GM12864 (cell line): ENCODE measurements around the gene CTSD.

ENCODE experiments used
- DNase-seq: peaks from one replicate; pipeline ENCODE4 v3.0.0-alpha.2; 2011; ENCODE audit warnings: low read depth
- H3K4me3 ChIP-seq: 2 replicates; pipeline ENCODE4 v1.5.1; 2011; ENCODE audit warnings: mild to moderate bottlenecking, low read depth, low read length, control low read depth
- TF ChIP-seq, protein P1 (sequence below): IDR thresholded peaks from 2 replicates; pipeline ENCODE4 v1.5.1; 2011; ENCODE audit warnings: low read depth, mild to moderate bottlenecking, moderate library complexity, low read length, control low read depth, inconsistent platforms; ENCODE audit errors: missing control alignments

CTSD gene

DNA sequence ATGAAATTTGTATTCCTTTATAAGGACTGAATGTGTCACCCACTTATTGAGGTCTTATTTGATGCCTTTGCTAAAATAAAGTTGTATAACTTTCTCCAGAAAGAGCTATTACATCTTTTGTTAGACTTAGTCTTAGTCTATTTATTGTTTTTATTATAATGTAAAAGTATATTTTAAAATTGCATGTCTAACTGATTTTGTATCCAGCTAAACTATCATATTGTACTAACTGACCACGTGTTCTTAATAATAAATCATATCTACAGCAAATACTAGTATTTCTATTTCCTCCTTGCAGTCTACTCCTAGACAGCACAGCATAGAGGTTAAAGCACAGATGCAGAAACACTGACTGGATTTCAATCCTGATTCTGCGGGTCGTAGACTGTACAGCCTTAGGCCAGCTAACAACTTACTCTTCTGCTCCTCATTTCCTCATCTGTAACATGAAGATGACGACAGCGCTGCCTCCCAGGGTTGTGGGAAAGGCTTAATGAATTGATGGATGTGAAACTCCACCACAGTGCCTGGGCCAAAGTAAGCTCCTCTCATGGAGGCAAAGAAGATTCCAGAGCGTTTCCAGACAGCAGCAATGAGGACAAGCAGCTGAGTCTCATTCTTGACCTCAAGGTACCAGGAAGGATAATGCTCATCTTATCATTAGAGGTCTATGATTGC is 26.5 kb downstream of the CTSD start:
- no peak for DNase-seq
- no peak overlapping the region for H3K4me3 ChIP-seq
- TF ChIP-seq, protein P1, sequence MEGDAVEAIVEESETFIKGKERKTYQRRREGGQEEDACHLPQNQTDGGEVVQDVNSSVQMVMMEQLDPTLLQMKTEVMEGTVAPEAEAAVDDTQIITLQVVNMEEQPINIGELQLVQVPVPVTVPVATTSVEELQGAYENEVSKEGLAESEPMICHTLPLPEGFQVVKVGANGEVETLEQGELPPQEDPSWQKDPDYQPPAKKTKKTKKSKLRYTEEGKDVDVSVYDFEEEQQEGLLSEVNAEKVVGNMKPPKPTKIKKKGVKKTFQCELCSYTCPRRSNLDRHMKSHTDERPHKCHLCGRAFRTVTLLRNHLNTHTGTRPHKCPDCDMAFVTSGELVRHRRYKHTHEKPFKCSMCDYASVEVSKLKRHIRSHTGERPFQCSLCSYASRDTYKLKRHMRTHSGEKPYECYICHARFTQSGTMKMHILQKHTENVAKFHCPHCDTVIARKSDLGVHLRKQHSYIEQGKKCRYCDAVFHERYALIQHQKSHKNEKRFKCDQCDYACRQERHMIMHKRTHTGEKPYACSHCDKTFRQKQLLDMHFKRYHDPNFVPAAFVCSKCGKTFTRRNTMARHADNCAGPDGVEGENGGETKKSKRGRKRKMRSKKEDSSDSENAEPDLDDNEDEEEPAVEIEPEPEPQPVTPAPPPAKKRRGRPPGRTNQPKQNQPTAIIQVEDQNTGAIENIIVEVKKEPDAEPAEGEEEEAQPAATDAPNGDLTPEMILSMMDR: no peak

DNA sequence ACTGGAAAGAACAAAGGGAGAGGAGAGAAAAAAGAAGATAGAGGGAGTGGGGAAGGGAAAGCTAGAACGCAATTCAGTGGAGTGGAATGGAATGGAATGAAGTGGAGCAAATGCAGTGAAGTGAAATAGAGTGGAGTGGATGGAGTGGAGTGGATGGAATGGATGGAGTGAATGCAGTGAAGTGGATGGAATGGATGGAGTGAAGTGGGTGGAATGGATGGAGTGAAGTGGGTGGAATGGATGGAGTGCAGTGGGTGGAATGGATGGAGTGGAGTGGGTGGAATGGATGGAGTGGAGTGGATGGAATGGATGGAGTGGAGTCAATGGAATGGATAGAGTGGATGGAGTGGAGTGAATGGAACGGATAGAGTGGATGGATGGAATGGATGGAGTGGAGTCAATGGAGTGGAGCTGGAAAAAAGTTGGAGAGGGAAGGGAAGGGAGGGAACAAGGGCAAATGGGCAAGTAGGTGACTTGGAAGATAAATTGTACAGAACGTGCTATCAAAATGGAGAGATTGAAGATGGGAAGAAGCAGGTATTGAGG is 27.2 kb downstream of the CTSD start:
- H3K4me3 ChIP-seq: no peak overlapping the region
- TF ChIP-seq, protein P1: no peak
- DNase-seq: no peak

DNA sequence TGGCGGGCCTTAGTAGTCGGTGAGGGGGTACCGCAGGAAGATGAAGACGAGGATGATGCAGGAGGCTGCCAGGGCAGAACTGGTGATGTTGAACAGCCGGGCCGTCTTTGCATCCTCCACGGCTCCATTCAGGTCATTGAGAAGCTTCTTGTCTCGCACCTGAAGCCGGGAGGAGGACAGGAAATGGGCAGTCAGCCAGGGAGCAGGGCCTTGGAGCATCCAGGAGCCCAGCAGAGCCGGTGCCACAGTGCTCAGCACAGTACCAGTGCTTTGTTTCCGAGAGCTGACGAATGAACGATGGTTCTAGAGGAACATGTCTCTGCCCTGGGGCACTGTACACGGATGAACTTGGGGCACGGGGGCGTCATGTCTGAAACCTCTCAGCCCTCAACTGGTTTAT is 28.5 kb downstream of the CTSD start:
- no peak for DNase-seq
- H3K4me3 ChIP-seq: no peak overlapping the region
- TF ChIP-seq, protein P1: no peak

DNA sequence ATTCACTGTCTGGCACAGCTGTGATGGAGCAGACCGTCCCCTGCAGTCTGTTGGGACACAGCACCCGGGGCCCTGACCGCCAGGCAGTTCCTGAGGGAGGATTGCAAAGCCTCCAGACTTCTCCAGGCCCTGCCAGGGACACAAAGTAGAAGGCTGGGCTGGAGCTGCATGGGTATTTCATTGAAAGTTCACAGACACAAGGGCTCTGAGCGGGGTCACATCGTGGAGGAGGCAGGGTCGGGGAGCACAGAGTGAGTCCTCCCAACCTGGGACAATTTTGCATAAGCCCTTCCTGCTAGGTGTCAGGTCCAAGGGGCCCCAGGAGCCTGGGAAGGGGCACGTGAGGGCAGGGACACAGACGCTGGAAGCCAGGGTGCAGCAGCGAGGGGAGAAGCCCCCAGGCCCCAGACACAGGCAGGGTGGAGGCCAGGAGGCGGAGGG is 29.1 kb downstream of the CTSD start:
- TF ChIP-seq, protein P1: no peak
- no peak for DNase-seq
- no peak overlapping the region for H3K4me3 ChIP-seq

DNA sequence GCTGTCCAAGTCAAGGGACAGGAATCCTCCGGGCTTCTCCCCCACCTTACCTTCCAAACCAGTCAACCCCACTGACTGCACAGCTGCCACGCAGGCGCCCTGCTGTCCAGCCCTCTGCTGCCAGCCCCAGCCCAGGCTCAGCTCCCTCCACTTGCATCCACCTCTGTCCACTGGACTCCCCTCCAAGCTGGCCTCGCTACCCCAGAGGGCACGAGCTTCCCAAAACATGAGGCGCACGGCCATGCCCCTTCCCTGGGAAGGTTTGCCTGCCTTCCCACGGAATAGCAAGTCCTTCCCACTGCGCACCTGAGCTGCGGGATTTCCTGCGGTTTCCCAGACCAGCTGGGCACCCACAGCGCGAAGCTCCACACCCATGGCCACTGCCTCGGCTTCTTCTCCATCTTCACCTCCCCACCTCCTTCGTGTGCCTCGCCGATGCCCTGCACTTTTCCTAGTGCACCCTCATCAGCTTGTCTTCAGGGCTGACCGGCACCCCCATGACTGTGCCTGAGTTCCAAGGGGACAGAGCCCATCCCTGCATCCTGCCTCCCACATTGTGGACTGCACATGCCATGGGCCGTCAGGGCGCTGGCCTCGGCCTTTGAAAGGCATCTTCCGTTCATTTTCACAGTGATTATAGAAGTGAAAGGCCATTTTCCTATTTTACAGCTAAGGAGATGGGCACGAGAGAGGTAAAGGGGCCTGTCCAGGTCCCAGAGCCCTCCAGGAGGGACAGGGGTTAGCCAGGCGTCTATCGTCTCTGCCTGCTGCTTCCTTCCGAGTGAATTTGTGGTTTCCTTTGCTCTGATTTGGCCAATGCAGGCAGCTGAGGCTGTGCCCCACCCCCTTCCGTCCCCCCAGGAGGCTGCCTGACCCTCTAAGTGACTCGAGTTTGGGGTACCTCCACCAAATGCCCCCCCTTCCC is 29.7 kb downstream of the CTSD start:
- DNase-seq: no peak
- no peak overlapping the region for H3K4me3 ChIP-seq

DNA sequence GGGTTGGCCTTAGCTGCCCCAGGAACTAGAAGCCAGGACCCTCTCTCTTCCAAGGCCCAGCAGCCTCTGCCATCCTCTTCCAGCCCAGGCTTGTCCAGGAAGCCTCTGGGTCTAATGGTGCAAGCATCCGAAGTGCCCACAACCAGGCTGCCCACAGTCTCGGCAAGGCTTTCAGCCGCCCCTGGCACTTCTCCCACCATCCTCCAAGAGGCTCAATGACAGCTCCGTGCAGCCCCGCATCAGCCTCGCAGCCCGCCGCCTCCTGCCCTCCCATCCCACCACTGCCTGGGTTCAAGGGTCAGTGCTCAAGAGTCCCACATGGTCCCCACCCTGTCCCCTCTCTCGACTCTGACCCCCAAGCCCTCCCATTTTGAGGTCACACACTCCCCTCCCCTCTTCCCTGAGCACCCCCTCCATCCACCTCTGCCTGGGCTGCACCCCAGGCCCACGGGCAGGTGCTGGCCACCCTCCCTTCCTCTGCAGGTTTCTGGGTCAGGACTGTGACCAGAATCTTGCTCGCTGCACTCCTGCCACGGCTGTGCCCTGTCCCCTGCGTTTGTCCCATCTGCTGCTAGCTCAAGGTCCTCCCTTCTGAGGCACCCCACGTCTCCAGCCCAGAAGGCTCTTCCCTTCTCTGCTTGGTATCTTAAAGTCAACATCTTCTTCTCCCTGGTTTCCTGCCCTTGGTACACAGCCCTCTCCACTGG is 30.6 kb downstream of the CTSD start:
- TF ChIP-seq, protein P1: no peak
- no peak overlapping the region for H3K4me3 ChIP-seq
- DNase-seq: no peak

More for the DNA sequence above, 29.7 kb downstream of the CTSD start:
- TF ChIP-seq, protein P1: no peak
